Adrenal gland (tissue), 12 donors: Measurements from ENCODE around the gene HOMEZ. TPM values are rescaled to one million over a fixed set of nuclear protein-coding genes. Genes with fewer than 3 reads are reported as not detected.

Experiments used
- DNase-seq, 7 donors: peaks; one replicate each; pipeline ENCODE4 v3.0.0-alpha.2; 2019 to 2020
- H3K27ac ChIP-seq, 5 donors: fragments of 200-600 bp; sonication (generic) in 4 of 5; 1 replicate in 3 of 5; 2 replicates in 2 of 5; pipeline versions ENCODE4 v1.5.1 to v1.8.0; 2016 to 2020; ENCODE audit warnings: mild to moderate bottlenecking in 1 of 5
- H3K27me3 ChIP-seq: fragments of 200-600 bp; 2 replicates; pipeline ENCODE4 v1.8.0; 2021
- H3K36me3 ChIP-seq, 2 donors: fragments of 200-600 bp; replicated peaks in 1 of 2; 1 replicate in 1 of 2; 2 replicates in 1 of 2; pipeline versions ENCODE4 v1.5.1 to v1.8.0; 2018 to 2022
- H3K4me1 ChIP-seq, 2 donors: fragments of 200-600 bp; replicated peaks in 1 of 2; 1 replicate in 1 of 2; 2 replicates in 1 of 2; pipeline versions ENCODE4 v1.5.1 to v1.8.0; 2018 to 2021
- H3K4me3 ChIP-seq, 4 donors: fragments of 200-600 bp; sonication (generic) in 3 of 4; one replicate each; pipeline ENCODE4 v1.5.1; 2016 to 2018
- H3K9me3 ChIP-seq, 3 donors: fragments of 200-600 bp; sonication (generic) in 1 of 3; replicated peaks in 1 of 3; 1 replicate in 2 of 3; 2 replicates in 1 of 3; pipeline versions ENCODE4 v1.5.1 to v1.8.0; 2016 to 2021
- POLR2A ChIP-seq, 2 donors: fragments of 450-650 bp; IDR thresholded peaks; one replicate each; pipeline ENCODE4 v1.6.1; 2017; ENCODE audit warnings: antibody characterized with exemption in 2 of 2, mild to moderate bottlenecking in 2 of 2, moderate library complexity in 1 of 2
- WGBS, 4 donors: extraction: QIAGEN DNeasy Blood & Tissue Kit in 2 of 4; methylation state at CpG; one replicate each; pipeline versions ENCODE4 v1.1.5 to v1.1.7; 2013 to 2017; 5-methylcytosine and 5-hydroxymethylcytosine counted together
- intact Hi-C, 2 donors: fragments of 100-400 bp; cut with DNase I; formaldehyde crosslinking; loops; one replicate each; pipeline versions ENCODE4 v1.14.1 to v1.15.0; 2022 to 2023
- polyA plus RNA-seq, 3 donors: library from polyadenylated mRNA; stranded (reverse); fragments of 200-250 nt in 2 of 3; fragments of 350-450 nt in 1 of 3; fragmentation: Illumina TruSeq in 1 of 3; extraction: RNeasy Lipid Tissue Mini Kit (QIAGEN cat#74804) in 1 of 3; gene quantifications; one replicate each; pipeline ENCODE4 v1.2.3, GENCODE V29; 2013 to 2014
- total RNA-seq, 9 donors: library from RNA; depleted of rRNA in 4 of 9; stranded (reverse); fragments of >200 nt in 4 of 9; fragments of 120-200 nt in 1 of 9; fragmentation: NEBNext Ultra II Directional in 1 of 9; extraction: Animal tissue kit (Norgen Biotek cat#: 25700) in 1 of 9; gene quantifications; one replicate each; pipeline versions ENCODE4 v1.1.0 to v1.2.4, GENCODE V29; 2013 to 2023
- TF ChIP-seq, protein P1 (sequence below), 6 experiments: fragments of 450-650 bp in 4 of 6; fragments of 200-600 bp in 2 of 6; sonication (generic) in 1 of 6; IDR thresholded peaks; 1 replicate in 5 of 6; 2 replicates in 1 of 6; pipeline versions ENCODE4 v1.5.1 to v1.8.0; 2016 to 2021; ENCODE audit warnings: antibody characterized with exemption in 6 of 6, mild to moderate bottlenecking in 2 of 6, moderate library complexity in 1 of 6
- donor health status: healthy with polysubstance abuse.
- donor health status: Bipolar disorder and iron deficiency.
- donor health status: DM: yes; HTN: yes; CAD: no.
- donor health status: DM: no; HTN: no; CAD: no.
- donor health status: DM: no; HTN: no; CAD: no.
- donor health status: DM: yes; HTN: yes; CAD: no.

HOMEZ gene
- total and polyA plus RNA-seq, 12 donors, result 4.5 to 15.0 (median 9.0) TPM

- 81 to 98% (median 89%) methylated on average over 5 of the region's 5 CpGs for WGBS, 4 donors
- Histone ChIP-seq H3K27ac (no peak overlapping the region), H3K27me3 (peaks cover 10% of the 10 kb centered on the region), H3K36me3 (no peaks in the 10 kb centered on the region), H3K4me1 (no peaks in the 10 kb centered on the region), H3K4me3 (no peak overlapping the region), H3K9me3 (no peaks in the 10 kb centered on the region)
- no peak for TF ChIP-seq POLR2A (IDR thresholded peaks at IDR 0.05)
- TF ChIP-seq, protein P1, sequence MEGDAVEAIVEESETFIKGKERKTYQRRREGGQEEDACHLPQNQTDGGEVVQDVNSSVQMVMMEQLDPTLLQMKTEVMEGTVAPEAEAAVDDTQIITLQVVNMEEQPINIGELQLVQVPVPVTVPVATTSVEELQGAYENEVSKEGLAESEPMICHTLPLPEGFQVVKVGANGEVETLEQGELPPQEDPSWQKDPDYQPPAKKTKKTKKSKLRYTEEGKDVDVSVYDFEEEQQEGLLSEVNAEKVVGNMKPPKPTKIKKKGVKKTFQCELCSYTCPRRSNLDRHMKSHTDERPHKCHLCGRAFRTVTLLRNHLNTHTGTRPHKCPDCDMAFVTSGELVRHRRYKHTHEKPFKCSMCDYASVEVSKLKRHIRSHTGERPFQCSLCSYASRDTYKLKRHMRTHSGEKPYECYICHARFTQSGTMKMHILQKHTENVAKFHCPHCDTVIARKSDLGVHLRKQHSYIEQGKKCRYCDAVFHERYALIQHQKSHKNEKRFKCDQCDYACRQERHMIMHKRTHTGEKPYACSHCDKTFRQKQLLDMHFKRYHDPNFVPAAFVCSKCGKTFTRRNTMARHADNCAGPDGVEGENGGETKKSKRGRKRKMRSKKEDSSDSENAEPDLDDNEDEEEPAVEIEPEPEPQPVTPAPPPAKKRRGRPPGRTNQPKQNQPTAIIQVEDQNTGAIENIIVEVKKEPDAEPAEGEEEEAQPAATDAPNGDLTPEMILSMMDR (IDR thresholded peaks at IDR 0.05), result no peak
- intact Hi-C loops, result no loop called here
- no peak for DNase-seq
Measured at GRCh38 chr14:23258256-23258655, 27.7 kb downstream of the HOMEZ start.

DNA sequence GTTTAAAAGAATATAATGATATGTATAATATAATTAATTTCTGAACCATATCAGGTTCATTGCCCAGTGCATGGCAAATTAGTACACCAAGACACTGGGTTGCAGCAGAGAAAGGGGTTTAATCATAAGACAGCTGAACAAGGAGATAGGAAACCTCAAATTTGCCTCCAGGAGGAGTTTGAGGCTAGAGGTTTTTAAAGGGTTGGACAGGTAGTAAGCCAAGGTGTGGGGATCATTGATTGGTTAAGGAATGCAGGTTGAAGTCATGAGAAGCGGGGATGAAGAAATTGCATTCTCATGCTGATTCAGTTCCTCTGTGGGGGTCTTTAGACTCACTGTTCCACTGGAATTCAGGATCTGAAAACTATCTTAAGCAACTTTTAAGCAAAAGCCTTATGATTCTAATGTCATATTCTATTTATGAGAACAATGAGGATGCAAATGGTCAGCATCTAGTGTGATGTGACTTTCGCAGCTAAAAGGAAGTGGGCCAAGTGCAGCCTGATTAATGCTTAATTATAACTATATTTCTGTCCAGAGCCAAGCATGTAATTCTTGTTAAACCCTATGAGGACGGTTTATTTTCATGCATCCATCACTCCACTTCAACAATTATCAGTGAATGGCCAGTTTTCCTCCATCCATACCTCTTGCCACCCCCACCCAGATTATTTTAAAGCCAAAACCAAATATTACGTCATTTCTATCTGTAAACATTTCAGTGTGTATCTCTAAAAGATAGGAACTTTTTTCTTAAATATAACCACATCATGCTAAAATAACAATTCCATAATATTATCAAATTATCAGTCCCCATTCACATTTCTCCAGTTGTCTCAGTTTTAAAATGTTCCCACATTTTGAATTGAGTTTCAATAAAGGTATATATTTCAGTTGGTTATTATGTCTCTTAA, 33.3 kb downstream of the HOMEZ start:
- Histone ChIP-seq H3K27ac (no peak overlapping the region), H3K4me3 (no peak overlapping the region), H3K4me1 (no peaks in the 10 kb centered on the region), H3K9me3 (no peaks in the 10 kb centered on the region), H3K27me3 (no peaks in the 10 kb centered on the region), H3K36me3 (no peaks in the 10 kb centered on the region)
- intact Hi-C loops, result no loop called here
- WGBS, 4 donors, result 64 to 70% (median 66%) methylated on average over 4 of the region's 4 CpGs
- TF ChIP-seq POLR2A (IDR thresholded peaks at IDR 0.05), result no peak
- TF ChIP-seq, protein P1 (IDR thresholded peaks at IDR 0.05), result no peak
- DNase-seq, result no peak

DNA sequence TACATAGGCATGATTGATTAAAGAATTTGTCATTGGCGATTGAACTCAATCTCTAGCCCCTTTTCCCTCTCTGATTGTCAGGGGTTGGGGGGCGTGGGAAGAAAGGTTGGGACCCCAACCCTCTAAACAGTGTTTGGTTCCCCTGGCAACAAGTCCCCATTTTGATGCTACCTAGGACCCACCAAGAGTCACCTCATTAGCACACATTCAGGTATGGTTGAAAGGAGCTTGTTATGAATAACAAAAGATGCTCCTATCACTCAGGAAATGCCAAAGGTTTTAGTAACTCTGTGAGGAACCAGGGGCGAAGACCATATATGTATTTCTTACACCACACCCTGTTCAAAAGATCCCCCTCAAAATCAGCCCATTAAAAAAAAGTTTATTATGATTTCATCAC, 33.9 kb downstream of the HOMEZ start:
- Histone ChIP-seq H3K27me3 (no peaks in the 10 kb centered on the region), H3K4me3 (no peak overlapping the region), H3K36me3 (no peaks in the 10 kb centered on the region), H3K27ac (no peak overlapping the region), H3K4me1 (no peaks in the 10 kb centered on the region), H3K9me3 (no peaks in the 10 kb centered on the region)
- 32 to 48% (median 42%) methylated on average over 3 of the region's 3 CpGs for WGBS, 4 donors
- TF ChIP-seq, protein P1 (IDR thresholded peaks at IDR 0.05), result no peak
- TF ChIP-seq POLR2A (IDR thresholded peaks at IDR 0.05), result no peak
- intact Hi-C loops, result no loop called here
- DNase-seq, result no peak

DNA sequence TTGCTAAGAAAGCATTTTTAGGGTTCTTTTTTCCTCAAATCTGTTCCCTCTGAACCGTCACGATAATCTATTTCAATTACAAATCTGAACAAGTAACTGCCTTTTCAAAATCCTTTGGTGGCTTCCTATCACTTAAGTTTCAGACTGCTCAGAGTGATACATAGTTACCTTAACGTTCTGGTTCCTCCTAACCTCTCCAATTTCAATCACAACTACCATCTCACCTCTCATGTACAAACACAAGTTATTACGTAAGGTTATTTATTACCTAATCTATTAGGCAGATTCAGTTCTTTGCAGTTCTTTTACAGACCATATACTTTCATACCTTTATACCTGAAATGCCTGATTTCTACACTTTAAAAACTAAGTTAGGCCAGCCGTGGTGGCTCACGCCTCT, 36.1 kb downstream of the HOMEZ start:
- intact Hi-C loops, result no loop called here

More for the DNA sequence above, 36.1 kb downstream of the HOMEZ start:
- no peak overlapping the region for H3K27ac ChIP-seq
- WGBS, 4 donors, result 78 to 87% (median 79%) methylated on average over 6 of the region's 6 CpGs
- no peaks in the 10 kb centered on the region for H3K4me1 ChIP-seq
- no peaks in the 10 kb centered on the region for H3K27me3 ChIP-seq
- no peaks in the 10 kb centered on the region for H3K9me3 ChIP-seq
- DNase-seq, result no peak
- TF ChIP-seq, protein P1 (IDR thresholded peaks at IDR 0.05), result no peak
- TF ChIP-seq POLR2A (IDR thresholded peaks at IDR 0.05), result no peak
- H3K36me3 ChIP-seq, result no peaks in the 10 kb centered on the region
- H3K4me3 ChIP-seq, result no peak overlapping the region
